ENCODE measurements around the gene SPOP.
A peak's percentile ranks its signal among the peaks of the same experiment; 100 is the strongest.

Gene SPOP

DNA sequence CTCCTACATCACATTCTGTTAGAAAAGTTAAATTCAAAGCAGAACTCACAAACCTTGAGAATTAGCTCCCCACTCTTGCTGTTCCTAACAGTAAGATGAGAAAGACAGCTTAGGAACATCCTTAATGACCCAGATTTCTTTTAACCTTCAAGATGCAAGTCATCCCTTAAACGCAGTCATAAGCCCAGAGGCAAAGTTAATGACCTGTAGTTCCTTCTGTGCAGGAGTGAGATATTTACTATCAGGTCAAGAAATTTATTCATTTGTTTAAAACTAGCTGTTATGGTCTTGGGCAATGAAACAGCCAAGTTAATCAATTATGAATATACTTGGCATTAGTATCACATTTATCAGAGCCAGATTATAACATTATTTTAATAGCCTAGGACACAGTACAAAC, 65.2 kb downstream of the SPOP start:
- no peak for DNase-seq

DNA sequence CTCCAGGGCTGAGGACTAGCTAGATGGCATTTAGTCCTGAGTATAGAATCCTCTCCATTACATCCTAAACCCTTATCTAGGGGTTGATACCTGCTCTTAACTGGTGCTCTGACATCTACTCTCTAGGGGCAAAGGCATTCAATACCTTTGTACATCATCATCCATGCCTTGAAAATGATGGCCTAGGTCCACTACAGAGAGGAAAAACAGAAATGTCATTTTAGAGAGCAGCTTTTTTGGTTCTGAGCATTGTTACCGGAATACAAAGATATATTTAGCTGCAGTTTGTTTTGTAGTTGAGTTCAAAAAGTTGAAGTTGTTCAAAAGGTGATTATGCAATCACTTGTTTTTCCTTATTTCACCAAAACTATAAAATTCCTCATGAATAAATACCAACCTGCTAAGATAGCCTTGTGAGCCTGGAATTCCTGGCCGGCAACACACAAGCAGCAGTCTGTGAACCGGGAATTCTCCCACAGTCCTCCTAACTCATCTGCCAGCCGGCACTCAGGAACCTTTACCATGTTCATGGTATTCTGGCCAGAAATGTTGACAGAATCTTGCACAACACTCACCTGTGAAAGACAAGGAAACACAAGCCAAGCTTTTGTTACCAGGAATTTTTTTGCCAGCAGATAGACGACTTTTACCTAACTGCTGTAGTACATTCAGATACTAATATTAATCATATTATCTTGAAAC, 66.9 kb downstream of the SPOP start:
- DNase-seq, result no peak

DNA sequence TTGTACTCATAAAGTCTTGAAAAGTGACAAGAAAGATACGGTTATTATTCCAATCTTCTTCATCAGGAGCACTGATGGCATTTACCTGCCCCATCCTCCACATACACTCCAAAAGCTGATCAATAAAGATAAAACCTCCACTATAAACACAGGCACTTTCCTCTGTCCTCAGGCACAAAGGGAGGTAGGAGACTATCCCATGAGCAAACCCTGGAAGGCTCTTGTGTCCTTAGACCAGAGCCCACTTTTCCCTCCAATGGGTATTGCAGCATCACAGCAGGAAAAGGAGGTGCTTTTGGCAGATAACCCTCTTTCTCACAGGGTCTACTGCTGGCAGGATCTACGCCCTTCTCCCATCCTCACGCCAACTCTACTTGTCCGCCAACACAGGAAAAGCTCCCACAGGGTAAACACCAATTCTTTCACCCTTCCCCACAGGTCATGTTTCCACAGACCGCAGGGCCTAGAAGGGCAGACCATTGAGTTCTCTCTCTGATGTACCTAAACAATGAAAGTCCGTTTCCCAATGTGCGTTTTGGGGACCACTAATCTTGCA, 73.5 kb downstream of the SPOP start:
- no peak for DNase-seq

- no peak for DNase-seq
Observed at GRCh38 chr17:49603720-49604119, 74.2 kb downstream of the SPOP start.

- peak in 1 of 2 donors; percentile 16 for DNase-seq
Observed at GRCh38 chr17:49603238-49603637, 74.7 kb downstream of the SPOP start.

GRCh38 chr17:49602783-49603182, 75.1 kb downstream of the SPOP start:
- no peak for DNase-seq

GRCh38 chr17:49600949-49601348, 76.9 kb downstream of the SPOP start:
- no peak for DNase-seq

DNA sequence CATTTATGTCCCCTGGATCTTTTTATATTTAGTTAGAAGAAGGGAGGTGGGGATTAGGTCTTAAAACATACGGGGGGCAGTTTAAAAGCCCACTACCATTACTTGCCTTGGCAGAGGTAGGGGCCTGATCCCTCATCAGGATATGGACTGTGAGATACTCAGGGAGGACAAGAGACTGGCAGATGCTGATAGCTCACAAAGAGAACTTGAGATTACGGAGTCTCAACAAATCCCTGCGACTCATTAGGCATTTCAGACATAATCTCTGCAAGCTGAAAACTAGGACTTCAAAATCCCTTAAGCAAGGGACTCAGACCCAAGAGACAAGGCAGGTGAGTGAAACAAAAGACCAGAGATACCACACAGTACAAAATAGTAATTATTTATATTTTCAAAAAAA, 79.0 kb downstream of the SPOP start:
- no peak for DNase-seq

DNA sequence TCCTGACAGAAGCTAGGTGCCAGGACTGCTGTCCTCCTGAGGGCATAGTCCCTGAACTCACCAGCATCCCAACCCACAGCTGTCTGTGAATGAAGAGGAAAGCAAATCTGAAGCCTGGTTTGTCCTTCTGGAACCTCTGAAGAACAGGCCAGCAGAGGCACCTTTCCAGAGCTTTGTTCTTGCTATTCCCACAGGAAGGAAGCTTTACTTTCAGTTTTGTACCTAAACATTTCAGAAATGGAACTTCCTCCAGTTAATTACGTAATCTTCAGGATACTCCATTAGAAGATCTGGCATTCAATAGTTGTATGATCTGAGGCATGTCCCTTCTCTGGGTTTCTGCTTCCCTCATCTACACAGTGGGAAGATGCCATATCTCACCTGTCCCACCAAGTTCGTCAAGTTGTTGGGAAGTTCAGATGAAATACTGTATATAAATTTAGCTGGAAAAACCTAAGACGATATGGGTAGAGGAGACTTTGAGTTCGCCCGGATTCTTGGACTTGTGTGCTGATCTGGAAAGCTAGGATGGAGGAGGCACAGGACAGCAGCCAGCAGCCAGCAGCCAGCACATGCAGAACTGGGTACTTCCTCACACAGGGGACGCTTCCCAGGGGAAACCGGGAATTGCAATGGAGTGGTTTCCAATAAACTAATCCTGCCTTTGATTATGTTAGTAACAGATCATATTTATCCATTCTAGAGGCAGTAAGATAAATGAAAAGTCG, 79.8 kb downstream of the SPOP start:
- DNase-seq, result no peak

DNA sequence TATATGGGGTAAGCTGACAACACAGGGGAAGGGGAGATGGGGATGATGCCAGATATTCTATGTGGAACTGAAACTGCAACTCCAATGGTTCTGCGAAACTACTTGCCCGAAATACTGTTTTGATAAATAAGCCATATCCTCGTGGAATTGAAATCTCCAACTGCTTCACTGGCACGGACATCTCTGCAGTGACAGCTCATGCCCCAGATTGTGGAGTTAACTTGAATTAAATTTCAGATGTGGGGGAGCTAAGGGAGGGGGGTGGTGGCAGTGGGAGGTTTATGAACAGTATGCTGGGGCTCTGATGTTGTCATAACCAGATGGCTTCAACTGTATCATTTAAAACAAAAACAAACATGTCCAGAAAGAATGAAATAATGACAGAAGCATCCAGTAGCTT, 80.5 kb downstream of the SPOP start:
- no peak for DNase-seq

GRCh38 chr17:49596613-49597244, 81.2 kb downstream of the SPOP start:
- peak in 1 of 2 donors; percentile 16 for DNase-seq

GRCh38 chr17:49595980-49596379, 81.9 kb downstream of the SPOP start:
- no peak for DNase-seq

GRCh38 chr17:49595328-49595727, 82.6 kb downstream of the SPOP start:
- DNase-seq, result no peak

DNA sequence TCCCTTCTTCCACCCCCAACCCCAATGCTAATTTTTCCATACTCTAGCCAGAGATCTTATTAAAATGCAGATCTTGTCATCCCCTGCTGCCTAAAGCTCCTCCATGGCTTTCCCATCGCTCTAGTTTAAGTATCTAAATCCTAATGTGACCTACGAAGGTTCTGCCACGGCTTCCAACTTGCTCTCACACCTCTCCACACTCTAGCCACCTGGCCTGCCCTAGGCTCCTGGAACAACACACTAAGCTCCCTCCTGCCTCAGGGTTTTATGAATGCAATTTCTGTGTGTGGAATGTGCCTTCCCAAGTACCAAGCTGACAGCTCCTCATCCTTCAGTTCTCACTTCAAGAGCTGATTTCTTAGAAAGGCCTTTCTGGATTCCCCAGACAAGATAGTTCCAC, 85.6 kb downstream of the SPOP start:
- DNase-seq, result no peak

DNA sequence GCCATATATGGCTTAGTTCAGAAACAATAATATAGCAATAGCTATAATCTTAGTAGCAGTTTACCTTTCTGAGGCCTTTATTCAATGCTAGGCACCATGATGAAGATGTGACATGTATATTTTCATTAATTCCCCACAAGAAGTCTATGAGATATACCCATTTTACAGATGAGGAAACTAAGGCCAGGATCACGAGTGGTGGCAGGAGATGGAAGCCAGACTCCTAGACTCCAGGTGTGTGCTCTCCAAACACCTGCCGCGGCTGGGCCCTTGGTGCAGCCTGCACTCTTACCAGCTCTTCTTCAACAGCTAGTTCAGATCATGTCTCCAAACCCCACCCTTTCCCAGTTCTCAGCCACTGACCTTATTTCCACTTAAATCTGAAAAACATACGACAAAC, 87.0 kb downstream of the SPOP start:
- no peak for DNase-seq

DNA sequence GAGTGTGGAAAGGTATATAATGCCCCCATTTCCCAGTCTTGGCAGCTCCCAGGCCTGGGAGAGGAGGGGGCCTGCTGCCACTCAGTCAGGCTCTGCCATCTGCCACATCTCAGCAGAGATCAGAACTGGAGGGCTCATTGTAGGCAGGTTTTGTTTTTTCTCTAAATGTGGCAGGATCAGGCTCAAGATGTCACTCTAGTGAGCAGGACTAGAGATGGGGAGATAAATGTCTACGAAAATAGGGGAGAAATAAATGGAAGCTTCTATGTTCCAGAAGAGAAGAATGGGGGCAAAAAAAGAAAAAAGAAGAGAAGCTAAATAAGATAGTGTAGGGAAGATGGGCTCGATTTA, 88.3 kb downstream of the SPOP start:
- DNase-seq, result no peak

DNA sequence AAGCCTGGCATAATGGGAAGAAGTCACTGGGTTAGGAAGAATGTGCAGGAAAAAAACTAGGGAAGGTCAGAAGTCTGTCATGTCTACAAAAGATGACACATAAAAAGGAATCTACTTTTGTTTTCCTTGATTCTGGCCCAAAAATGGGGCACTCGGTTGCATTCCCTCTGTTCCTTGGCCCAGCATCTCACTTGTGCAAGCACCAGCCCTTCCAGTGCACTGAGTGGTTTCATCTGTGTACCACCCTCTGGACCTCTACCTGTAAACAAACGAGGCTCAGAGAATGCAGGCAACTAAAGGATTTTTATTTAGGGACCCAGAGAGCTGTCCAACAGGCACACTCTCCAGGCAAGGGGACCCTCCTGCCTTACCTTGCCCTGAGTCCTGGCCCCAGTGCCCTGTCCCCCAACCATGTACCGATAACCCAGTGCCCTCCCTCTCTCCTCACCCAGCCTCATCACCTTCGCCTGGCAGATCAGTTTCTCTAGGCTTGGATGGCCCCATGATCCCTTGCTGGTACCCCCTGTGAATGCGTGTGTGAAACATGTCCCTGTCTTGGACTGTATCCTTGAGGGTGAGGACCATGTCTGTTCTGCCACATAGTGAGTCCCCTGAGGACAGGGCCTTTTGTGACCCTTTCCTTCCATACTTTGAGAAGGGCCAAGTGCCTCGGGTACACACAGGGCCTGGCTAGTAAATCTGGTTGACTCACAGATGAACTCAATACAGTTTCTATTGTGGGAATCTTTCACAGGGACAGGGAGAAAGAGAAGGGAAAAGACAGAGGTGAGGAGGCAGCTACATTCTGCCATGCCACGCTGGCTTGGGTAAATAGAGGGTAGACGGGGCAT, 88.9 kb downstream of the SPOP start:
- no peak for DNase-seq

DNA sequence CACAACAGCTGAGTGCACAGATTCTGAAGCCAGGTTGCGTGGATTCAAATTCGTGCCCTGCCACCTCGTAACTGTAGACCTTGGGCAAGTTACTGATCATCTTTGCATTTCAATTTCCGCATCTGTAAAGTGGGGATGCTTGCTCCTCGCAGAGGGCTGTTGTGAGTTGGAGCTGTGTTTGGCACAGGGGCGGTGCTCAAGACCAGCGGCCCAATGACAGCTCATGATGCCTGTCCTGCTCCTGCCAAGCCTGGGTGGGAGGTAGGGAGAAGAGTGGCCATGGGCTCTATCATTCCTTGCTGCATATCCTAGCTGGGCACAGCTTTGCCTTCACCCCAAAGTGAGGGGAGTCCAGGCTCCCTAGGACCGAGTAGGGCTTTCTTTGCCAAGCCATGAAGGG, 89.6 kb downstream of the SPOP start:
- no peak for DNase-seq

DNA sequence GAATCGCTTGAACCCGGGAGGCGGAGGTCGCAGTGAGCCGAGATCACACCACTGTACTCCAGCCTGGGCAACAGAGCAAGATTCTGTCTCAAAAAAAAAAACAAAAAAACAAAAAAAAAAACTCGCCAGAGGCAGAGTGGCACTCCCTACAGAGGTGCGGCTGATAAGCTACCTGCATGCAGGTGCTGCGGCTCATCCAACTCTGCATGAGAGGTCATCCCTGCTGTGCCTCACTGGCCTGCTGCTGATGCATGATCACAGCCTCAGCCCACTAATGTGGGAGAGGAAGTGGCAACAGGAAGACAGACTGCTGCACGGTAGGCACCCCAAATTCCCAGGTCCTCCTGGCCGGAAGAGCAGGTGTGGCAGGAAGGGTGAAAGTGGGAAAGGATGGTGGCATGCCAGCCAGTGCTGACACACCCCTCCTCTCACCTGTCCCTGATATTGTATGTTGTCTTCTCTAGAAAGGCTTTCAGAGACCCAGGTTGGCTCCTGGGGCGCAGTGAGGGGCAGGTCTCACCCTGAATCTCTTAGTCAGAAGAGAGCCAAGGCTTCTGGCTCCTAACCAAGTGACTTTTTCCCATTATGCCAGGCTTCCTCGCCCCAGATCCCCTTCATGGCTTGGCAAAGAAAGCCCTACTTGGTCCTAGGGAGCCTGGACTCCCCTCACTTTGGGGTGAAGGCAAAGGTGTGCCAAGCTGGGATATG, 90.4 kb downstream of the SPOP start:
- DNase-seq, result no peak

GRCh38 chr17:49585422-49586027, 92.4 kb downstream of the SPOP start:
- no peak for DNase-seq

DNA sequence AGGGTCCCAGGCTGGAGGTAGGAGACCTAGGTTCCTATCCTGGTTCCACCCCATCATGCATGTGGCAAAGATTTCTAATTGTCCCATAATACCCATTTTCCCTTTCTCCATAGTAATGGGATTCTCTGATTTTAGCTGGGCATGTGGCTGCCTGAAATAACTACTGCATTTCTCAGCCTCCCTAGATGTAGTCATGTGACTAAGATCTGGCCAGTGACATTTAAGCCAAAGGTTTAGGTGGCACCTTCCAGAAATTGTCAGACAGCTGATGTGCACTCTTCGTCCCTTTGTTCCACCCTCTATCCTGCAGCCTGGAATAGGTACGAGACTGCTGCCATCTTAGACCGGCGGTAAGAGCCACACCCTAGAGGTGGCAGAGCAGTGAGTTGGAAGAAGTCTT, 94.0 kb downstream of the SPOP start:
- DNase-seq, result no peak

DNA sequence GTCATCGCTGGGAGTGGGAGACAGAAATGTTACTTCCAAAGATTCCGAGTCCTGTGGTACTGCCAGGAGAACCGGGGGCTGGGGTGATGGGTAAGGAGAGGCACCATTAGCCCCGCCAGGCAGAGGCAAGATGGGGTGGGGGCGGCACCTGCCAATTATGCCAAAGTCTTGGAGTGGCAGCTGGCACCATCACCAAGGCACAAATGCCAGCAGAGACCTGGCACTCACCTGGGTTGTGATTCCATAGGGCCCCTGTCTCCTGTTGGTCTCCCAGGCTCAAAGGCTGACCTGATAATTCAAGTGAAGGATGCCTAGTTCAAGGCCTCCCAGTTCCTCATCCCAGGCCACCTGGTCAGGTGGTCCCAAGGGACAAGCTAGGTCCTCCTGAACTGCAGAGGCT, 94.7 kb downstream of the SPOP start:
- DNase-seq, result no peak
